ENCODE measurements around the gene GNPTAB. TPM values are rescaled to one million over a fixed set of nuclear protein-coding genes. Genes with fewer than 3 reads are reported as not detected.

Gene GNPTAB
- total RNA-seq, 4 donors from 2014 or later: 26.0 to 64.4 (median 34.3) TPM

- TF ChIP-seq, protein P1, sequence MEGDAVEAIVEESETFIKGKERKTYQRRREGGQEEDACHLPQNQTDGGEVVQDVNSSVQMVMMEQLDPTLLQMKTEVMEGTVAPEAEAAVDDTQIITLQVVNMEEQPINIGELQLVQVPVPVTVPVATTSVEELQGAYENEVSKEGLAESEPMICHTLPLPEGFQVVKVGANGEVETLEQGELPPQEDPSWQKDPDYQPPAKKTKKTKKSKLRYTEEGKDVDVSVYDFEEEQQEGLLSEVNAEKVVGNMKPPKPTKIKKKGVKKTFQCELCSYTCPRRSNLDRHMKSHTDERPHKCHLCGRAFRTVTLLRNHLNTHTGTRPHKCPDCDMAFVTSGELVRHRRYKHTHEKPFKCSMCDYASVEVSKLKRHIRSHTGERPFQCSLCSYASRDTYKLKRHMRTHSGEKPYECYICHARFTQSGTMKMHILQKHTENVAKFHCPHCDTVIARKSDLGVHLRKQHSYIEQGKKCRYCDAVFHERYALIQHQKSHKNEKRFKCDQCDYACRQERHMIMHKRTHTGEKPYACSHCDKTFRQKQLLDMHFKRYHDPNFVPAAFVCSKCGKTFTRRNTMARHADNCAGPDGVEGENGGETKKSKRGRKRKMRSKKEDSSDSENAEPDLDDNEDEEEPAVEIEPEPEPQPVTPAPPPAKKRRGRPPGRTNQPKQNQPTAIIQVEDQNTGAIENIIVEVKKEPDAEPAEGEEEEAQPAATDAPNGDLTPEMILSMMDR (IDR thresholded peaks at IDR 0.05; ENCODE audit: low read depth): no peak
These were observed 36.2 kb downstream of the GNPTAB start for GRCh38 chr12:101794574-101794973.

DNA sequence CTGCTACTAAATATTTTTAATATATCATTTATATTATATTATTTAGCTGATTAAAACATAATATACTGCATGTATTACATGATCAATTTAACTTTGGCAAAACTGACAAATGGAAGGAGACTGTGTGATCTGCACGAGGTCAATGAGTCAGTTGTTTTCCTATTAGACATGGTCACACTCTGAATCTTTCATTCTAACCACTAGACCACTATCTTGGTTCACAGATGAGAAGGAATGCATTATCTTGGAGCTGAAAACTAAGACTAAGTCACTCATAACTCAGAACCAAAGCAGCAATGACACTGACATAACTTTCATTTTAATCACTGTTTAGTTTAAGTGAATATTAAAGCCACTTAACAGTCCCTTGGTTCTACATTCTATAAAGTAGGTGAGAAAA lies 37.4 kb downstream of the GNPTAB start:
- TF ChIP-seq, protein P1 (IDR thresholded peaks at IDR 0.05; ENCODE audit: low read depth): no peak

- TF ChIP-seq, protein P1 (IDR thresholded peaks at IDR 0.05; ENCODE audit: low read depth): no peak
These were observed 38.5 kb downstream of the GNPTAB start for GRCh38 chr12:101792046-101792931.

DNA sequence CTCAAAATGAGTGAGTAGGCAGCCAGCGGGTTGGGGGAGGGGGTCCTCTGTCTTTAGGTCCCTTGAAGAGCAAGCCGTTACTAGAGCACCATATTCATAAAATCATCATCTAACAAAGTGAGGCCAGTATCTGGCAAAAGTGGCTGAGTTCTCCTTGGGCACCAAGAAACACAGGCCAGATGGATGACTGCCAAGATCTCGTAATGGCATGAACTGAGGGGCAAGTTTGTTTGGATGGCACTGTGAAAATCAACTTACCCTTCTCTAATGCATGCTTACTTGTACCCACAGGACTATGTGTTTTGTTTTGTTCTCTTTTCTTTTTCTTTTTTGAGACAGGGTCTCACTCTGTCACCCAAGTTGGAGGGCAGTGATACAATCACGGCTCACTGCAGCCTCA lies 41.6 kb downstream of the GNPTAB start:
- TF ChIP-seq, protein P1 (IDR thresholded peaks at IDR 0.05; ENCODE audit: low read depth): no peak

DNA sequence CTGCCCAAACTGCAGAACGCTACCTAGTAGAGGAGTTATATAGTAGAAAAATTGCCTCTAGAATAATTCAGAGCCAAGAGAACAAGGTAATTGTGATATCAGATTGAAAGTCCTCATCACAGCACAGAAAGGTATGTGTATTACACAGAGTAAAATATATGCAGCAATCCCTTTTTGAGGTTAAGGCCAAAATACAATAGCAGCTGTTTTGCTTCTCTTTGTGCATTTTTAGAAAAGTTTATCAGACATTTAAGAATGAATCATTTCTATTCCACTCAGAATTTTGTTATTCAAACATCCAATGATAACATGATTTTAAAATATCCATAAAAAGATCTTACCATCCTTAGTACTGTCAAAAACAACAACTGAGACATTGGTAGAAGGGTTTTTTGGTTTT lies 45.1 kb downstream of the GNPTAB start:
- TF ChIP-seq, protein P1 (IDR thresholded peaks at IDR 0.05; ENCODE audit: low read depth): no peak

DNA sequence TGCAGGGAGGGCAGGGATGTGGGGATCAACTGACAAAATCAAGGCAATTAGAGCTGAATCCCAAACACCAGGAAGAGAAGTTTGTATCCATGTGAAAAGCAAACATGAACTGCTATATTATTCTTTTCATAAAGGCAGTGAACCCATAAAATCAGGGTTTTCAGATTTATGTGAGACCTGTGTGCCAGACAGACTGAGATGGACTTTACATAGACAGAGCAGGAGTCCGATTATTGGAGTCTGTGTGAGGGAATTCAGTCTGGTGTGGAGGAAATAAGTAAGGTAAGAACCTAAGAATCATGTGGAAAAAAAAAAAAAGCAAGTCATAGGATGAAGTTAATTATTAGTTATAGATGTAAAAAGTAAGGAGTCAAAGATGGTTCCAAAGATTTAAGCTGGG lies 46.4 kb downstream of the GNPTAB start:
- TF ChIP-seq, protein P1 (IDR thresholded peaks at IDR 0.05; ENCODE audit: low read depth): no peak

DNA sequence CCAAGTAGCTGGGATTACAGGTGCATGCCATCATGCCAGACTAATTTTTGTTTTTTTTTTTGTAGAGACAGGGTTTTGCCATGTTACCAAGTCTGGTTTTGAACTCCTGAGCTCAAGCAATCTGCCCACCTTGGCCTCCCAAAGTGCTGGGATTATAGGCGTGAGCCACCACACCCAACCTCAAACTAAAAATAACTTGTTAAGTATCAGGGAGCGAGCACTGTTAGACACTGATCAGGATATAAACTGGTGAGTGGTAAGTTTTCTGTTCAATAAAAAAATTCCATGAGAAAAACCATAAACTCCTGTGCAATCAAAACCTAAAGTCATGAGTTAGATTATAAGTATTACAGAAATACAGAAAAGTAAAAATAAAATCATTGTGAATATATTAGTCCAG lies 46.9 kb downstream of the GNPTAB start:
- TF ChIP-seq, protein P1 (IDR thresholded peaks at IDR 0.05; ENCODE audit: low read depth): no peak

Data from subcutaneous adipose tissue (tissue), 4 donors.